OCI-LY3 (cell line): Measurements from ENCODE around the gene ZEB2.

Experiments
- CTCF ChIP-seq: fragments of 200-600, 300-600 bp; sonication (generic); IDR thresholded peaks from 2 replicates; pipeline ENCODE4 v1.5.1; 2014; ENCODE audit warnings: antibody characterized with exemption, low read length, low read depth
- EZH2phosphoT487 ChIP-seq: fragments of 200-600 bp; shearing (Covaris generic); IDR thresholded peaks from 2 replicates; pipeline ENCODE4 v1.6.1; 2018; ENCODE audit warnings: antibody characterized with exemption, mixed run types, low read depth

GRCh38 chr2:144513388-144514101, 6.4 kb downstream of the ZEB2 start:
- TF ChIP-seq CTCF (no peak), EZH2phosphoT487 (no peak)
